ENCODE data around the gene NAA10.

DNA sequence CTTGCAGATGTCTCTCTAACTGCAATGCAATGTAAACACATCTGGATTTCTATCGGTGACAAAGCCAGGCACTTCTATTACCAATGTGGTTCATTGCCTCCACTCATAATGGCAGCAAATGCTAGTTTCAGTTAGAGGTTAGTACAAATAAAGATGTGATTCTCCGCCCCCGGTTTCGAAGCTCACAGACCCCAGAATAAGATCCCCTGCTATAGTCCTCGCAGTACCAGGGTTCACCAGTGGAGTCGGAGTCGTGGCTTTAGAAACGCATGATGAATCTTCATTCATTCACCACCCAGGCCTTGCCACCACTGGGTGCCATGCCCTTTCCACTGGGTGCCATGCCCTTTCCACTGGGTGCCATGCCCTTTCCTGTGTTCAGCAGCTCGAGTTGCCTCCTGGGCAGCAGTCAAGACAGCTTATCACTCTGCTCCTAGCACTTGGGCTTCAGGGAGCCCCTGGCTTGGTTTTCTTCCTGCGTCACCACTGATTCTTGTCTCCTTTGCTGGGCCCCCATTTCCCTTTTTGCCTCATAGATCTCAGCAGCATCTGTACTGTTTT lies 3.5 kb upstream of the NAA10 start:
- TF ChIP-seq POLR2A (IDR thresholded peaks at IDR 0.05; ENCODE audit: low read depth) (no peak), EP300 (IDR thresholded peaks at IDR 0.05) (no peak)
- TF ChIP-seq, protein P1, sequence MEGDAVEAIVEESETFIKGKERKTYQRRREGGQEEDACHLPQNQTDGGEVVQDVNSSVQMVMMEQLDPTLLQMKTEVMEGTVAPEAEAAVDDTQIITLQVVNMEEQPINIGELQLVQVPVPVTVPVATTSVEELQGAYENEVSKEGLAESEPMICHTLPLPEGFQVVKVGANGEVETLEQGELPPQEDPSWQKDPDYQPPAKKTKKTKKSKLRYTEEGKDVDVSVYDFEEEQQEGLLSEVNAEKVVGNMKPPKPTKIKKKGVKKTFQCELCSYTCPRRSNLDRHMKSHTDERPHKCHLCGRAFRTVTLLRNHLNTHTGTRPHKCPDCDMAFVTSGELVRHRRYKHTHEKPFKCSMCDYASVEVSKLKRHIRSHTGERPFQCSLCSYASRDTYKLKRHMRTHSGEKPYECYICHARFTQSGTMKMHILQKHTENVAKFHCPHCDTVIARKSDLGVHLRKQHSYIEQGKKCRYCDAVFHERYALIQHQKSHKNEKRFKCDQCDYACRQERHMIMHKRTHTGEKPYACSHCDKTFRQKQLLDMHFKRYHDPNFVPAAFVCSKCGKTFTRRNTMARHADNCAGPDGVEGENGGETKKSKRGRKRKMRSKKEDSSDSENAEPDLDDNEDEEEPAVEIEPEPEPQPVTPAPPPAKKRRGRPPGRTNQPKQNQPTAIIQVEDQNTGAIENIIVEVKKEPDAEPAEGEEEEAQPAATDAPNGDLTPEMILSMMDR (IDR thresholded peaks at IDR 0.05), result no peak

All from esophagus muscularis mucosa (tissue), 4 donors.